WTC11 (cell line): ENCODE measurements around the gene CTNNBIP1. TPM values are rescaled to one million over a fixed set of nuclear protein-coding genes. Genes with fewer than 3 reads are reported as not detected.
A peak's percentile ranks its signal among the peaks of the same experiment; 100 is the strongest.

Experiments
- CREM ChIP-seq: sonication (generic); formaldehyde crosslinking; IDR thresholded peaks from 2 replicates; pipeline ENCODE4 v1.8.1; 2022; ENCODE audit warnings: mild to moderate bottlenecking, missing genetic modification reagents, moderate library complexity
- ELF4 ChIP-seq: sonication (generic); formaldehyde crosslinking; IDR thresholded peaks from 2 replicates; pipeline ENCODE4 v1.8.1; 2022; ENCODE audit warnings: low read depth, mild to moderate bottlenecking, moderate library complexity, missing genetic modification reagents
- EMX1 ChIP-seq: fragments of 250-450 bp; sonication (Bioruptor Pico); IDR thresholded peaks from 2 replicates; pipeline ENCODE4 v1.8.0; 2021; ENCODE audit warnings: mild to moderate bottlenecking
- GRHL2 ChIP-seq: fragments of 250-450 bp; sonication (Bioruptor Pico); IDR thresholded peaks from 2 replicates; pipeline ENCODE4 v1.8.0; 2022; ENCODE audit warnings: mild to moderate bottlenecking, moderate library complexity; ENCODE audit not compliant: insufficient replicate concordance, severe bottlenecking
- GTF2I ChIP-seq: fragments of 250-450 bp; sonication (Bioruptor Pico); conservative IDR thresholded peaks from 2 replicates; pipeline ENCODE4 v1.4.0; 2021; ENCODE audit warnings: mild to moderate bottlenecking
- IRF2 ChIP-seq: sonication (generic); formaldehyde crosslinking; IDR thresholded peaks from 2 replicates; pipeline ENCODE4 v1.8.0; 2022; ENCODE audit warnings: low read depth, missing genetic modification reagents, borderline replicate concordance
- KAT7 ChIP-seq: sonication (generic); formaldehyde crosslinking; IDR thresholded peaks from 2 replicates; pipeline ENCODE4 v1.8.1; 2023; ENCODE audit warnings: missing genetic modification reagents, mild to moderate bottlenecking, borderline replicate concordance
- MYBL2 ChIP-seq: sonication (generic); formaldehyde crosslinking; IDR thresholded peaks from 2 replicates; pipeline ENCODE4 v1.8.1; 2023; ENCODE audit warnings: mild to moderate bottlenecking, moderate library complexity, missing genetic modification reagents
- NFATC4 ChIP-seq: fragments of 250-450 bp; sonication (Bioruptor Pico); IDR thresholded peaks from 2 replicates; pipeline ENCODE4 v1.9.0; 2021; ENCODE audit warnings: mild to moderate bottlenecking
- NFYB ChIP-seq: sonication (generic); formaldehyde crosslinking; conservative IDR thresholded peaks from 2 replicates; pipeline ENCODE4 v1.8.0; 2022; ENCODE audit warnings: low read depth, missing genetic modification reagents
- ZNF138 ChIP-seq: sonication (generic); formaldehyde crosslinking; conservative IDR thresholded peaks from 2 replicates; pipeline ENCODE4 v1.8.1; 2022; ENCODE audit warnings: mild to moderate bottlenecking, moderate library complexity, missing genetic modification reagents
- ZNF416 ChIP-seq: fragments of 250-450 bp; sonication (Bioruptor Pico); IDR thresholded peaks from 2 replicates; pipeline ENCODE4 v1.9.0; 2021; ENCODE audit warnings: mild to moderate bottlenecking, inconsistent platforms
- total RNA-seq: library from RNA; stranded (reverse); gene quantifications from 3 replicates; pipeline ENCODE4 v1.2.3, GENCODE V29; 2021
- TF ChIP-seq, protein P1 (sequence below): sonication (generic); formaldehyde crosslinking; conservative IDR thresholded peaks from 2 replicates; pipeline ENCODE4 v1.8.1; 2023; ENCODE audit warnings: mild to moderate bottlenecking, low read depth, missing genetic modification reagents, moderate library complexity
- TF ChIP-seq, protein P2 (sequence below): sonication (generic); formaldehyde crosslinking; IDR thresholded peaks from 2 replicates; pipeline ENCODE4 v1.8.0; 2022; ENCODE audit warnings: mild to moderate bottlenecking, missing genetic modification reagents
- TF ChIP-seq, protein P3 (sequence below): fragments of 250-450 bp; sonication (Bioruptor Pico); IDR thresholded peaks from 2 replicates; pipeline ENCODE4 v1.9.0; 2021; ENCODE audit warnings: mild to moderate bottlenecking, borderline replicate concordance
- TF ChIP-seq, protein P4 (sequence below): sonication (generic); formaldehyde crosslinking; IDR thresholded peaks from 2 replicates; pipeline ENCODE4 v1.8.1; 2023; ENCODE audit warnings: mild to moderate bottlenecking, moderate library complexity, missing genetic modification reagents
- TF ChIP-seq, protein P5 (sequence below): sonication (generic); formaldehyde crosslinking; IDR thresholded peaks from 2 replicates; pipeline ENCODE4 v1.8.0; 2023; ENCODE audit warnings: missing genetic modification reagents
- TF ChIP-seq, protein P6 (sequence below): sonication (generic); formaldehyde crosslinking; IDR thresholded peaks from 2 replicates; pipeline ENCODE4 v1.8.0; 2022; ENCODE audit warnings: mild to moderate bottlenecking, missing genetic modification reagents

CTNNBIP1 gene
- total RNA-seq, 1 experiment from 2014 or later = 58.2 TPM

DNA sequence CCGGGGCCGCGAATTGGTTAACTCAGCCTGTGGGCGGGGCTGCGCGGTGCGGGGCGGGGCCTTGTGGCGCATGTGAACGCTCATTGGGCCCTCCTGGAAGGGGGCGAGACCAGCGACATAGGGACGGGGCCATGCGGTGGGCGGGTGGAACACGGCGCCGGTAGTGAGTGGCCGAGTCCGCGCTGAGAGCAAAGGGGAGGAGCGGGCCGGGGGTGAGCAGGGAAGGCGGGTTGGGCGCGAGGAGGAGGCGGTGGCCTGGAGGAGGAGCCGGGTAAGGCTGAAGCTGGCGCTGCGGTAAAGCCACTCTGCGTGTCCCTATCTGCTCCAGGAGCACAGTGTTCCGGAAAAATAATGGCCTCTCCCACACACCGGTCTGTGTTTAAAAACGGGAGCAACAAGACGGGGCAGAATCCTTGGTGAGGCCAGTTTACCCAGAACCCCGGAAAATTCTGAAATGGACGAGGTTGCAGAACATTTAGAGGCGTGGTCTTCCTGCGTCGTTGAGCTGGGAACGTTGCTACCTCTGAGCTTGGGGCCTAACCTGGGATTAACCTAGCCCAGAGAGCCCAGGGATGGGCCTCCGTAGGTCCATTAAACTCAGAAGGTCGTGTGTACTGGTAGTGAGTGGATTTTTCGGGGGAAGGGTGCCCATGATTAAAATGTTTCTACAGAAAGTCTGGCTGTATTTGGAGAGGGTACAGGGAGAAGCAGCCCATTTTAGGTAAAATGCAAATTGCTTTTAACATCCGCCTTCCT is 532 bp upstream of the CTNNBIP1 start (continued):
- TF ChIP-seq, protein P1, sequence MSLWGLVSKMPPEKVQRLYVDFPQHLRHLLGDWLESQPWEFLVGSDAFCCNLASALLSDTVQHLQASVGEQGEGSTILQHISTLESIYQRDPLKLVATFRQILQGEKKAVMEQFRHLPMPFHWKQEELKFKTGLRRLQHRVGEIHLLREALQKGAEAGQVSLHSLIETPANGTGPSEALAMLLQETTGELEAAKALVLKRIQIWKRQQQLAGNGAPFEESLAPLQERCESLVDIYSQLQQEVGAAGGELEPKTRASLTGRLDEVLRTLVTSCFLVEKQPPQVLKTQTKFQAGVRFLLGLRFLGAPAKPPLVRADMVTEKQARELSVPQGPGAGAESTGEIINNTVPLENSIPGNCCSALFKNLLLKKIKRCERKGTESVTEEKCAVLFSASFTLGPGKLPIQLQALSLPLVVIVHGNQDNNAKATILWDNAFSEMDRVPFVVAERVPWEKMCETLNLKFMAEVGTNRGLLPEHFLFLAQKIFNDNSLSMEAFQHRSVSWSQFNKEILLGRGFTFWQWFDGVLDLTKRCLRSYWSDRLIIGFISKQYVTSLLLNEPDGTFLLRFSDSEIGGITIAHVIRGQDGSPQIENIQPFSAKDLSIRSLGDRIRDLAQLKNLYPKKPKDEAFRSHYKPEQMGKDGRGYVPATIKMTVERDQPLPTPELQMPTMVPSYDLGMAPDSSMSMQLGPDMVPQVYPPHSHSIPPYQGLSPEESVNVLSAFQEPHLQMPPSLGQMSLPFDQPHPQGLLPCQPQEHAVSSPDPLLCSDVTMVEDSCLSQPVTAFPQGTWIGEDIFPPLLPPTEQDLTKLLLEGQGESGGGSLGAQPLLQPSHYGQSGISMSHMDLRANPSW = no peak
- TF ChIP-seq CREM (CRISPR knock-in tag) (no peak), NFYB (no peak), ZNF416 (CRISPR knock-in tag) (0 out of 2 replicates have a peak, but pooled peaks have one; percentile 52), MYBL2 (CRISPR knock-in tag) (no peak), IRF2 (CRISPR knock-in tag) (no peak), GTF2I (CRISPR knock-in tag) (no peak), NFATC4 (CRISPR knock-in tag) (no peak), GRHL2 (no peak), KAT7 (CRISPR knock-in tag) (no peak), ELF4 (no peak), EMX1 (no peak), ZNF138 (CRISPR knock-in tag) (no peak)
- TF ChIP-seq, protein P2, sequence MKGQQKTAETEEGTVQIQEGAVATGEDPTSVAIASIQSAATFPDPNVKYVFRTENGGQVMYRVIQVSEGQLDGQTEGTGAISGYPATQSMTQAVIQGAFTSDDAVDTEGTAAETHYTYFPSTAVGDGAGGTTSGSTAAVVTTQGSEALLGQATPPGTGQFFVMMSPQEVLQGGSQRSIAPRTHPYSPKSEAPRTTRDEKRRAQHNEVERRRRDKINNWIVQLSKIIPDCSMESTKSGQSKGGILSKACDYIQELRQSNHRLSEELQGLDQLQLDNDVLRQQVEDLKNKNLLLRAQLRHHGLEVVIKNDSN (CRISPR knock-in tag) = 0 out of 2 replicates have a peak, but pooled peaks have one; percentile 32
- TF ChIP-seq, protein P3, sequence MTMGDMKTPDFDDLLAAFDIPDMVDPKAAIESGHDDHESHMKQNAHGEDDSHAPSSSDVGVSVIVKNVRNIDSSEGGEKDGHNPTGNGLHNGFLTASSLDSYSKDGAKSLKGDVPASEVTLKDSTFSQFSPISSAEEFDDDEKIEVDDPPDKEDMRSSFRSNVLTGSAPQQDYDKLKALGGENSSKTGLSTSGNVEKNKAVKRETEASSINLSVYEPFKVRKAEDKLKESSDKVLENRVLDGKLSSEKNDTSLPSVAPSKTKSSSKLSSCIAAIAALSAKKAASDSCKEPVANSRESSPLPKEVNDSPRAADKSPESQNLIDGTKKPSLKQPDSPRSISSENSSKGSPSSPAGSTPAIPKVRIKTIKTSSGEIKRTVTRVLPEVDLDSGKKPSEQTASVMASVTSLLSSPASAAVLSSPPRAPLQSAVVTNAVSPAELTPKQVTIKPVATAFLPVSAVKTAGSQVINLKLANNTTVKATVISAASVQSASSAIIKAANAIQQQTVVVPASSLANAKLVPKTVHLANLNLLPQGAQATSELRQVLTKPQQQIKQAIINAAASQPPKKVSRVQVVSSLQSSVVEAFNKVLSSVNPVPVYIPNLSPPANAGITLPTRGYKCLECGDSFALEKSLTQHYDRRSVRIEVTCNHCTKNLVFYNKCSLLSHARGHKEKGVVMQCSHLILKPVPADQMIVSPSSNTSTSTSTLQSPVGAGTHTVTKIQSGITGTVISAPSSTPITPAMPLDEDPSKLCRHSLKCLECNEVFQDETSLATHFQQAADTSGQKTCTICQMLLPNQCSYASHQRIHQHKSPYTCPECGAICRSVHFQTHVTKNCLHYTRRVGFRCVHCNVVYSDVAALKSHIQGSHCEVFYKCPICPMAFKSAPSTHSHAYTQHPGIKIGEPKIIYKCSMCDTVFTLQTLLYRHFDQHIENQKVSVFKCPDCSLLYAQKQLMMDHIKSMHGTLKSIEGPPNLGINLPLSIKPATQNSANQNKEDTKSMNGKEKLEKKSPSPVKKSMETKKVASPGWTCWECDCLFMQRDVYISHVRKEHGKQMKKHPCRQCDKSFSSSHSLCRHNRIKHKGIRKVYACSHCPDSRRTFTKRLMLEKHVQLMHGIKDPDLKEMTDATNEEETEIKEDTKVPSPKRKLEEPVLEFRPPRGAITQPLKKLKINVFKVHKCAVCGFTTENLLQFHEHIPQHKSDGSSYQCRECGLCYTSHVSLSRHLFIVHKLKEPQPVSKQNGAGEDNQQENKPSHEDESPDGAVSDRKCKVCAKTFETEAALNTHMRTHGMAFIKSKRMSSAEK (CRISPR knock-in tag) = no peak
- TF ChIP-seq, protein P4, sequence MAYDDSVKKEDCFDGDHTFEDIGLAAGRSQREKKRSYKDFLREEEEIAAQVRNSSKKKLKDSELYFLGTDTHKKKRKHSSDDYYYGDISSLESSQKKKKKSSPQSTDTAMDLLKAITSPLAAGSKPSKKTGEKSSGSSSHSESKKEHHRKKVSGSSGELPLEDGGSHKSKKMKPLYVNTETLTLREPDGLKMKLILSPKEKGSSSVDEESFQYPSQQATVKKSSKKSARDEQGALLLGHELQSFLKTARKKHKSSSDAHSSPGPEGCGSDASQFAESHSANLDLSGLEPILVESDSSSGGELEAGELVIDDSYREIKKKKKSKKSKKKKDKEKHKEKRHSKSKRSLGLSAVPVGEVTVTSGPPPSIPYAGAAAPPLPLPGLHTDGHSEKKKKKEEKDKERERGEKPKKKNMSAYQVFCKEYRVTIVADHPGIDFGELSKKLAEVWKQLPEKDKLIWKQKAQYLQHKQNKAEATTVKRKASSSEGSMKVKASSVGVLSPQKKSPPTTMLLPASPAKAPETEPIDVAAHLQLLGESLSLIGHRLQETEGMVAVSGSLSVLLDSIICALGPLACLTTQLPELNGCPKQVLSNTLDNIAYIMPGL (CRISPR knock-in tag) = no peak
- TF ChIP-seq, protein P5, sequence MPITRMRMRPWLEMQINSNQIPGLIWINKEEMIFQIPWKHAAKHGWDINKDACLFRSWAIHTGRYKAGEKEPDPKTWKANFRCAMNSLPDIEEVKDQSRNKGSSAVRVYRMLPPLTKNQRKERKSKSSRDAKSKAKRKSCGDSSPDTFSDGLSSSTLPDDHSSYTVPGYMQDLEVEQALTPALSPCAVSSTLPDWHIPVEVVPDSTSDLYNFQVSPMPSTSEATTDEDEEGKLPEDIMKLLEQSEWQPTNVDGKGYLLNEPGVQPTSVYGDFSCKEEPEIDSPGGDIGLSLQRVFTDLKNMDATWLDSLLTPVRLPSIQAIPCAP (CRISPR knock-in tag) = no peak
- TF ChIP-seq, protein P6, sequence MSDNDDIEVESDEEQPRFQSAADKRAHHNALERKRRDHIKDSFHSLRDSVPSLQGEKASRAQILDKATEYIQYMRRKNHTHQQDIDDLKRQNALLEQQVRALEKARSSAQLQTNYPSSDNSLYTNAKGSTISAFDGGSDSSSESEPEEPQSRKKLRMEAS (CRISPR knock-in tag) = peak; percentile 55; the same call in 1 of the 2 replicates
